Ovary (tissue), 9 donors: ENCODE results near the gene FUT1. TPM values are rescaled to one million over a fixed set of nuclear protein-coding genes. Genes with fewer than 3 reads are reported as not detected.

Source experiments
- DNase-seq, 5 donors: peaks; one replicate each; pipeline ENCODE4 v3.0.0-alpha.2; 2019 to 2020
- H3K27ac ChIP-seq, 2 donors: fragments of 200-600 bp; one replicate each; pipeline versions ENCODE4 v1.5.1 to v1.8.0; 2019 to 2022
- H3K27me3 ChIP-seq: fragments of 200-600 bp; one replicate; pipeline ENCODE4 v1.8.0; 2022
- H3K36me3 ChIP-seq: fragments of 200-600 bp; sonication (generic); one replicate; pipeline ENCODE4 v1.5.1; 2019
- H3K4me1 ChIP-seq: one replicate; pipeline ENCODE4 v1.8.1; 2013; ENCODE audit warnings: mild to moderate bottlenecking, moderate library complexity; ENCODE audit not compliant: insufficient read depth
- H3K4me3 ChIP-seq: fragments of 200-600 bp; sonication (generic); one replicate; pipeline ENCODE4 v1.5.1; 2017
- H3K9me3 ChIP-seq, 2 donors: fragments of 200-600 bp in 1 of 2; sonication (generic) in 1 of 2; one replicate each; pipeline versions ENCODE4 v1.5.1 to v1.8.1; 2013 to 2019; ENCODE audit warnings: mild to moderate bottlenecking in 1 of 2, moderate library complexity in 1 of 2
- CTCF ChIP-seq, 3 donors: fragments of 450-650 bp in 2 of 3; fragments of 200-600 bp in 1 of 3; IDR thresholded peaks; one replicate each; pipeline versions ENCODE4 v1.5.1 to v1.8.0; 2016 to 2022; ENCODE audit warnings: antibody characterized with exemption in 3 of 3, mild to moderate bottlenecking in 1 of 3
- EP300 ChIP-seq: sonication (generic); formaldehyde crosslinking; IDR thresholded peaks from one replicate; pipeline ENCODE4 v1.6.1; 2017; ENCODE audit warnings: antibody characterized with exemption
- POLR2A ChIP-seq: fragments of 450-650 bp; IDR thresholded peaks from one replicate; pipeline ENCODE4 v1.6.1; 2017; ENCODE audit warnings: antibody characterized with exemption, mild to moderate bottlenecking, moderate library complexity
- WGBS, 3 donors: extraction: QIAGEN DNeasy Blood & Tissue Kit in 1 of 3; methylation state at CpG; one replicate each; pipeline versions ENCODE4 v1.1.5 to v1.1.7; 2013 to 2017; 5-methylcytosine and 5-hydroxymethylcytosine counted together
- intact Hi-C, 4 donors: fragments of 100-400 bp; cut with DNase I; formaldehyde crosslinking; loops; one replicate each; pipeline versions ENCODE4 v1.11.0 to v1.15.1; 2022 to 2023
- polyA plus RNA-seq, 2 donors: library from polyadenylated mRNA; stranded (reverse); fragments of 200-250 nt in 1 of 2; fragments of 350-450 nt in 1 of 2; fragmentation: Illumina TruSeq in 1 of 2; extraction: RNeasy Lipid Tissue Mini Kit (QIAGEN cat#74804) in 1 of 2; gene quantifications; one replicate each; pipeline ENCODE4 v1.2.3, GENCODE V29; 2013 to 2014
- total RNA-seq, 7 donors: library from RNA; depleted of rRNA in 2 of 7; stranded (reverse); fragments of >200 nt in 2 of 7; fragmentation: NEBNext Ultra II Directional in 3 of 7; extraction: Animal tissue kit (Norgen Biotek cat#: 25700) in 3 of 7; gene quantifications; one replicate each; pipeline versions ENCODE4 v1.1.0 to v1.2.4, GENCODE V29; 2016 to 2023
- donor health status: DM: no; HTN: no; CAD: no; lungs with moderate emphysema.
- donor health status: DM: no; HTN: no; CAD: no.
- donor health status: Bipolar disorder and iron deficiency.
- donor health status: DM: yes; HTN: yes; CAD: no.
- donor health status: DM: no; HTN: no; CAD: no.
- donor health status: DM: yes; HTN: yes; CAD: no.

FUT1 gene
- total and polyA plus RNA-seq, 9 donors: 0.48 to 4.0 (median 1.3) TPM

DNA sequence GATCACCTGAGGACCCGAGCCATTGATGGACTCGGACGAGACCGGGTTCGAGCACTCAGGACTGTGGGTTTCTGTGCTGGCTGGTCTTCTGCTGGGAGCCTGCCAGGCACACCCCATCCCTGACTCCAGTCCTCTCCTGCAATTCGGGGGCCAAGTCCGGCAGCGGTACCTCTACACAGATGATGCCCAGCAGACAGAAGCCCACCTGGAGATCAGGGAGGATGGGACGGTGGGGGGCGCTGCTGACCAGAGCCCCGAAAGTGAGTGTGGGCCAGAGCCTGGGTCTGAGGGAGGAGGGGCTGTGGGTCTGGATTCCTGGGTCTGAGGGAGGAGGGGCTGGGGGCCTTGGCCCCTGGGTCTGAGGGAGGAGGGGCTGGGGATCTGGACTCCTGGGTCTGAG is 3.8 kb upstream of the FUT1 start:
- no peak for TF ChIP-seq CTCF (IDR thresholded peaks at IDR 0.05)
- TF ChIP-seq POLR2A: no peak
- TF ChIP-seq EP300: no peak
- WGBS, 3 donors: 82 to 89% (median 84%) methylated on average over 11 of the region's 11 CpGs
- H3K9me3 ChIP-seq: no peaks in the 10 kb centered on the region
- DNase-seq: no peak
- no peaks in the 10 kb centered on the region for H3K27me3 ChIP-seq
- no peaks in the 10 kb centered on the region for H3K36me3 ChIP-seq
- no peak overlapping the region for H3K27ac ChIP-seq
- intact Hi-C loops: no loop called here
- H3K4me3 ChIP-seq: no peak overlapping the region
- H3K4me1 ChIP-seq: peaks cover 2% of the 10 kb centered on the region

DNA sequence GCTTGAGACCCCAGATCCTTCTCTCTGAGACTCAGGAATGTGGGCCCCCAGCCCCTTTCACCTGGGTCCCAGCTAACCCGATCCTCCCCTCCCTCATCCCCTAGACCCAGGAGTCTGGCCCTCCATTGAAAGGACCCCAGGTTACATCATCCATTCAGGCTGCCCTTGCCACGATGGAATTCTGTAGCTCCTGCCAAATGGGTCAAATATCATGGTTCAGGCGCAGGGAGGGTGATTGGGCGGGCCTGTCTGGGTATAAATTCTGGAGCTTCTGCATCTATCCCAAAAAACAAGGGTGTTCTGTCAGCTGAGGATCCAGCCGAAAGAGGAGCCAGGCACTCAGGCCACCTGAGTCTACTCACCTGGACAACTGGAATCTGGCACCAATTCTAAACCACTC is 3.3 kb upstream of the FUT1 start:
- H3K4me3 ChIP-seq: no peak overlapping the region
- WGBS, 3 donors: 52 to 73% (median 55%) methylated on average over 5 of the region's 5 CpGs
- intact Hi-C loops: no loop called here

GRCh38 chr19:48755084-48755641 is 2.7 kb upstream of the FUT1 start, which contains the start of gene FGF21:
TSS of gene FGF21 (plus strand) at chr19:48755524. CDS start at chr19:48756237, 713 bp downstream.
- no peaks in the 10 kb centered on the region for H3K36me3 ChIP-seq
- TF ChIP-seq EP300: no peak
- TF ChIP-seq POLR2A: no peak
- TF ChIP-seq CTCF (IDR thresholded peaks at IDR 0.05): no peak
- H3K27ac ChIP-seq: no peak within 1 kb of the TSS
- no peak within 1 kb of the TSS for H3K4me3 ChIP-seq
- intact Hi-C loops: no loop called here
- WGBS, 3 donors: 55 to 83% (median 69%) methylated on average over 4 of the region's 4 CpGs
- H3K4me1 ChIP-seq: peaks cover 2% of the 10 kb centered on the region
- H3K27me3 ChIP-seq: no peaks in the 10 kb centered on the region
- DNase-seq: no peak
- H3K9me3 ChIP-seq: no peaks in the 10 kb centered on the region

More for the DNA sequence above, 3.3 kb upstream of the FUT1 start:
- DNase-seq: no peak
- Histone ChIP-seq H3K27ac (no peak overlapping the region), H3K9me3 (no peaks in the 10 kb centered on the region), H3K27me3 (no peaks in the 10 kb centered on the region), H3K36me3 (no peaks in the 10 kb centered on the region), H3K4me1 (peaks cover 2% of the 10 kb centered on the region)
- TF ChIP-seq POLR2A (no peak), CTCF (IDR thresholded peaks at IDR 0.05) (no peak), EP300 (no peak)

GRCh38 chr19:48751845-48752495 is 471 bp downstream of the FUT1 start:
- no peak overlapping the region for H3K27ac ChIP-seq
- intact Hi-C loops: no loop called here

More at GRCh38 chr19:48751845-48752495, 471 bp downstream of the FUT1 start:
- Histone ChIP-seq H3K9me3 (no peaks in the 10 kb centered on the region), H3K4me3 (peak overlapping the region; percentile 9), H3K4me1 (peaks cover 2% of the 10 kb centered on the region), H3K27me3 (no peaks in the 10 kb centered on the region), H3K36me3 (no peaks in the 10 kb centered on the region)
- no peak for DNase-seq
- WGBS, 3 donors: 14 to 20% (median 16%) methylated on average over 20 of the region's 20 CpGs
- TF ChIP-seq EP300 (no peak), CTCF (IDR thresholded peaks at IDR 0.05) (no peak), POLR2A (no peak)
